ENCODE results near the gene RET.

The RET gene

DNA sequence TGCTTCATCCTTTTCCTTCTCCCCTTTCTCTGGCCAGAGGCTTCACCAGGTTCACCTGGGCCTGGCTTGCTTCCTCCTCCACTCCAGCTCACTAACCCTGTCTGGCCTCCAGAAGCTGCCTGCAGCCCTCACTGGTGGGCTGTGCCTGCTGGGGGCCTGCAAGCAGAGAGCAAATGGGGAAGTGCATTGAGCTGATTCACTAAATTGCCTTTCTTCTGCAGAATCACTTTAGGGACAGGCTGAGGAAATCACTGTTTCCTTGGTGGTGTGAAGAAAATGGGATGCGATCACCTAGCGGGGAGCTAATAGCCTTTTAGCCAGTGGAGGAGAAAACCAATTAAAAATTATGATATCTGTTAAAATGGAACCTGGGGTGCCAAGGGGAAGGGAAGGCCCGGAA, 3.0 kb downstream of the RET start:
- H3K79me2 ChIP-seq (ENCODE audit: control insufficient read depth, low read length): no peaks in the 10 kb centered on the region
- H3K27me3 ChIP-seq (ENCODE audit: control insufficient read depth, low read length): no peaks in the 10 kb centered on the region
- no peak overlapping the region for H3K4me2 ChIP-seq (ENCODE audit: low read length)

DNA sequence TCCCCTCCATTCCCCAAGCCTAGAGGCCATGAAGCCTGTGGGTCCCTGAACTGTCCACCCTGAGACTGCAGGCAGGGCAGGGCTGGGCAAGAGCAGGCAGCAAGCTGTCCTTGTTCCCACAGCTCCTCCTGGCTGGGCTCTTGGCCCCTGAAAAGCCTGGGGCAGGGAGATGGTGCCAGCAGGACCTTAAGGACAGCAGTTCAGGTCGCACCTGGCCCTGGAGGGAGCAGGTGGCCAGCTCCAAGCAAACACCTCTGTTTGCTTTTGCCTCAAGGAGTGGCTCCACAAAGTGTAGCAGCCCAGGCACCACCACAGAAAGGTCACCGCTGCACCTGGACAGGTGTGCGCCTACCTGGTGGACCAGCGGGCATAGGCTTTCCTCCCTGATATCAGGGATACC, 5.2 kb downstream of the RET start:
- no peak overlapping the region for H3K4me2 ChIP-seq (ENCODE audit: low read length)
- TF ChIP-seq, protein P1, sequence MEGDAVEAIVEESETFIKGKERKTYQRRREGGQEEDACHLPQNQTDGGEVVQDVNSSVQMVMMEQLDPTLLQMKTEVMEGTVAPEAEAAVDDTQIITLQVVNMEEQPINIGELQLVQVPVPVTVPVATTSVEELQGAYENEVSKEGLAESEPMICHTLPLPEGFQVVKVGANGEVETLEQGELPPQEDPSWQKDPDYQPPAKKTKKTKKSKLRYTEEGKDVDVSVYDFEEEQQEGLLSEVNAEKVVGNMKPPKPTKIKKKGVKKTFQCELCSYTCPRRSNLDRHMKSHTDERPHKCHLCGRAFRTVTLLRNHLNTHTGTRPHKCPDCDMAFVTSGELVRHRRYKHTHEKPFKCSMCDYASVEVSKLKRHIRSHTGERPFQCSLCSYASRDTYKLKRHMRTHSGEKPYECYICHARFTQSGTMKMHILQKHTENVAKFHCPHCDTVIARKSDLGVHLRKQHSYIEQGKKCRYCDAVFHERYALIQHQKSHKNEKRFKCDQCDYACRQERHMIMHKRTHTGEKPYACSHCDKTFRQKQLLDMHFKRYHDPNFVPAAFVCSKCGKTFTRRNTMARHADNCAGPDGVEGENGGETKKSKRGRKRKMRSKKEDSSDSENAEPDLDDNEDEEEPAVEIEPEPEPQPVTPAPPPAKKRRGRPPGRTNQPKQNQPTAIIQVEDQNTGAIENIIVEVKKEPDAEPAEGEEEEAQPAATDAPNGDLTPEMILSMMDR (IDR thresholded peaks at IDR 0.05; ENCODE audit: low read depth, low read length, poor library complexity, severe bottlenecking): no peak
- no peak for TF ChIP-seq EZH2phosphoT487 (IDR thresholded peaks at IDR 0.05; ENCODE audit: borderline replicate concordance, low read length)
- no peaks in the 10 kb centered on the region for H4K20me1 ChIP-seq (ENCODE audit: control insufficient read depth, insufficient read depth, low read depth, low read length)
- no peaks in the 10 kb centered on the region for H3K9me3 ChIP-seq (ENCODE audit: control insufficient read depth, insufficient read depth, low read length)
- H3F3A ChIP-seq (ENCODE audit: control insufficient read depth, insufficient read depth): no peaks in the 10 kb centered on the region
- no peak overlapping the region for H3K27ac ChIP-seq (ENCODE audit: low read depth, low read length)
- no peak overlapping the region for H3K4me3 ChIP-seq (ENCODE audit: low read length)
- no peaks in the 10 kb centered on the region for H3K36me3 ChIP-seq (ENCODE audit: control insufficient read depth, low read length)
- H3K79me2 ChIP-seq (ENCODE audit: control insufficient read depth, low read length): no peaks in the 10 kb centered on the region
- no peaks in the 10 kb centered on the region for H3K4me1 ChIP-seq (ENCODE audit: control insufficient read depth, low read length)
- no peaks in the 10 kb centered on the region for H3K27me3 ChIP-seq (ENCODE audit: control insufficient read depth, low read length)
- no peaks in the 10 kb centered on the region for H3K9me2 ChIP-seq (replicated peaks; ENCODE audit: control insufficient read depth, low read length)

More for the DNA sequence above, 3.0 kb downstream of the RET start:
- Histone ChIP-seq H3F3A (ENCODE audit: control insufficient read depth, insufficient read depth) (no peaks in the 10 kb centered on the region), H3K4me1 (ENCODE audit: control insufficient read depth, low read length) (no peaks in the 10 kb centered on the region), H4K20me1 (ENCODE audit: control insufficient read depth, insufficient read depth, low read depth, low read length) (no peaks in the 10 kb centered on the region), H3K9me3 (ENCODE audit: control insufficient read depth, insufficient read depth, low read length) (no peaks in the 10 kb centered on the region), H3K9me2 (replicated peaks; ENCODE audit: control insufficient read depth, low read length) (no peaks in the 10 kb centered on the region), H3K27ac (ENCODE audit: low read depth, low read length) (no peak overlapping the region), H3K4me3 (ENCODE audit: low read length) (no peak overlapping the region), H3K36me3 (ENCODE audit: control insufficient read depth, low read length) (no peaks in the 10 kb centered on the region)
- no peak for TF ChIP-seq EZH2phosphoT487 (IDR thresholded peaks at IDR 0.05; ENCODE audit: borderline replicate concordance, low read length)
- TF ChIP-seq, protein P1 (IDR thresholded peaks at IDR 0.05; ENCODE audit: low read depth, low read length, poor library complexity, severe bottlenecking): no peak

DNA sequence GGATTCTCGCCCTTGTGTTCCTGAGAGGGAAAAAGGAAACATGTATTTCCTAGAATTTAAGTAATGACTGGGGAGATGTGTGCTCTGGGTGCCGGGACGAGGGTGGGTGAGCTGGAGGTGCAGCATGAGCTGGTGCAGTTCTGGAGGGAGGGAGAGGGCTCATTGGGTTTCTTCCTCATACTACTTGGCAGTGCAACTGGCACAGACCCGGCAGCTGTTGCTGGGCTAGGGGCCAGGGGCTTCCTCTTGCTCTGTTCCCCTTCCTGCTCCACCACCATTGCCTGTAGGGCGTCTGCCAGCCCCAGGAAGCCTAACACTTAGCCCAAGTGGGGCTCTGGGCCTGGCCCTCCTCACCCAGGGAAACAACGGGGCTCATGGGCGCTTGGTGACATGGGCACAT, 5.9 kb downstream of the RET start:
- H4K20me1 ChIP-seq (ENCODE audit: control insufficient read depth, insufficient read depth, low read depth, low read length): no peaks in the 10 kb centered on the region
- H3K9me2 ChIP-seq (replicated peaks; ENCODE audit: control insufficient read depth, low read length): no peaks in the 10 kb centered on the region
- H3K79me2 ChIP-seq (ENCODE audit: control insufficient read depth, low read length): no peaks in the 10 kb centered on the region
- H3K27ac ChIP-seq (ENCODE audit: low read depth, low read length): no peak overlapping the region
- no peaks in the 10 kb centered on the region for H3K4me1 ChIP-seq (ENCODE audit: control insufficient read depth, low read length)
- H3F3A ChIP-seq (ENCODE audit: control insufficient read depth, insufficient read depth): no peaks in the 10 kb centered on the region
- H3K4me3 ChIP-seq (ENCODE audit: low read length): no peak overlapping the region
- H3K27me3 ChIP-seq (ENCODE audit: control insufficient read depth, low read length): no peaks in the 10 kb centered on the region
- H3K4me2 ChIP-seq (ENCODE audit: low read length): no peak overlapping the region
- H3K9me3 ChIP-seq (ENCODE audit: control insufficient read depth, insufficient read depth, low read length): no peaks in the 10 kb centered on the region
- H3K36me3 ChIP-seq (ENCODE audit: control insufficient read depth, low read length): no peaks in the 10 kb centered on the region
- TF ChIP-seq, protein P1 (IDR thresholded peaks at IDR 0.05; ENCODE audit: low read depth, low read length, poor library complexity, severe bottlenecking): no peak
- TF ChIP-seq EZH2phosphoT487 (IDR thresholded peaks at IDR 0.05; ENCODE audit: borderline replicate concordance, low read length): no peak

DNA sequence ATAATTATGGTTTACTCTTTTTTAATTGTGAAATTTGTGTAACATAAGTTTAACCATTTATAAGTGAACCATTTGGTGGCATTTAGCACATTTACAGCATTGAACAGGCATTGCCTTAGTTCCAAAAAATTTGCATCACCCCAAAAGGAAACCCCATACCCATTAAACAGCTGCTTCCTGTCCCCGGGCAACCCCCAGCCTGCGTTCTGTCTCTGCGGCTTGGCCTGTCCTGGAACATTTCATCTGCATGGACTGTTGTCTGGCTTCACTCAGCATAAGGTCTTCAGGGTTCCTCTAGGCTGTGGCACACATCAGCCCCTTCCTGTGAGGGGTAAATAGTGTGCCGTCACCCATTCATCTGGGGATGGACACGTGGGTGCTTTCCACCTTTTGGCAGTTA, 6.9 kb downstream of the RET start:
- Histone ChIP-seq H3K9me3 (ENCODE audit: control insufficient read depth, insufficient read depth, low read length) (no peaks in the 10 kb centered on the region), H3K4me2 (ENCODE audit: low read length) (no peak overlapping the region), H3K27me3 (ENCODE audit: control insufficient read depth, low read length) (no peaks in the 10 kb centered on the region), H3K79me2 (ENCODE audit: control insufficient read depth, low read length) (no peaks in the 10 kb centered on the region), H3K4me1 (ENCODE audit: control insufficient read depth, low read length) (no peaks in the 10 kb centered on the region), H3K36me3 (ENCODE audit: control insufficient read depth, low read length) (no peaks in the 10 kb centered on the region), H3F3A (ENCODE audit: control insufficient read depth, insufficient read depth) (no peaks in the 10 kb centered on the region), H3K9me2 (replicated peaks; ENCODE audit: control insufficient read depth, low read length) (no peaks in the 10 kb centered on the region), H4K20me1 (ENCODE audit: control insufficient read depth, insufficient read depth, low read depth, low read length) (no peaks in the 10 kb centered on the region), H3K27ac (ENCODE audit: low read depth, low read length) (no peak overlapping the region), H3K4me3 (ENCODE audit: low read length) (no peak overlapping the region)
- no peak for TF ChIP-seq EZH2phosphoT487 (IDR thresholded peaks at IDR 0.05; ENCODE audit: borderline replicate concordance, low read length)
- TF ChIP-seq, protein P1 (IDR thresholded peaks at IDR 0.05; ENCODE audit: low read depth, low read length, poor library complexity, severe bottlenecking): no peak

Data from DOHH2 (cell line).